ENCODE data around the gene SPOCK2.
"Not testable (repeated sequence)": the region's sequence is repeated elsewhere in the genome, so short reads cannot be mapped to it uniquely, and the experiment has no call there.

Gene SPOCK2

GRCh38 chr10:72050873-72051272 lies 37.5 kb downstream of the SPOCK2 start:
- no peak for FAIRE-seq

- no peak for FAIRE-seq
Measured at GRCh38 chr10:72049969-72050781, 38.2 kb downstream of the SPOCK2 start.

GRCh38 chr10:72049472-72049871 lies 38.9 kb downstream of the SPOCK2 start:
- FAIRE-seq, result no peak

- FAIRE-seq, result peak; percentile 62
Measured at GRCh38 chr10:72048450-72049124, 39.8 kb downstream of the SPOCK2 start.

- FAIRE-seq, result no peak
Measured at GRCh38 chr10:72045586-72045985, 42.8 kb downstream of the SPOCK2 start.

- FAIRE-seq, result no peak
Measured at GRCh38 chr10:72044417-72045041, 43.8 kb downstream of the SPOCK2 start.

GRCh38 chr10:72043016-72043834 lies 45.1 kb downstream of the SPOCK2 start:
- no peak for FAIRE-seq

- no peak for FAIRE-seq
Measured at GRCh38 chr10:72041491-72041890, 46.9 kb downstream of the SPOCK2 start.

- no peak for FAIRE-seq
Measured at GRCh38 chr10:72039377-72039776, 49.0 kb downstream of the SPOCK2 start.

GRCh38 chr10:72038458-72039001 lies 49.8 kb downstream of the SPOCK2 start:
- no peak for FAIRE-seq

GRCh38 chr10:72037811-72038210 lies 50.5 kb downstream of the SPOCK2 start:
- FAIRE-seq, result no peak

GRCh38 chr10:72037266-72037665 lies 51.1 kb downstream of the SPOCK2 start:
- FAIRE-seq, result no peak

GRCh38 chr10:72035252-72035887 lies 53.0 kb downstream of the SPOCK2 start:
- FAIRE-seq, result no peak

GRCh38 chr10:72034761-72035160 lies 53.6 kb downstream of the SPOCK2 start:
- no peak for FAIRE-seq

GRCh38 chr10:72034040-72034499 lies 54.3 kb downstream of the SPOCK2 start:
- FAIRE-seq, result no peak

GRCh38 chr10:72032409-72033162 lies 55.8 kb downstream of the SPOCK2 start:
- FAIRE-seq, result not testable (repeated sequence)

GRCh38 chr10:72031706-72032105 lies 56.6 kb downstream of the SPOCK2 start:
- FAIRE-seq, result no peak

- no peak for FAIRE-seq
Measured at GRCh38 chr10:72030762-72031543, 57.4 kb downstream of the SPOCK2 start.

- no peak for FAIRE-seq
Measured at GRCh38 chr10:72029414-72029813, 58.9 kb downstream of the SPOCK2 start.

- no peak for FAIRE-seq
Measured at GRCh38 chr10:72027498-72027897, 60.9 kb downstream of the SPOCK2 start.

All from islet of Langerhans (tissue), 1 donor.